ENCODE results near the gene MTSS2.

MTSS2 gene, protein sequence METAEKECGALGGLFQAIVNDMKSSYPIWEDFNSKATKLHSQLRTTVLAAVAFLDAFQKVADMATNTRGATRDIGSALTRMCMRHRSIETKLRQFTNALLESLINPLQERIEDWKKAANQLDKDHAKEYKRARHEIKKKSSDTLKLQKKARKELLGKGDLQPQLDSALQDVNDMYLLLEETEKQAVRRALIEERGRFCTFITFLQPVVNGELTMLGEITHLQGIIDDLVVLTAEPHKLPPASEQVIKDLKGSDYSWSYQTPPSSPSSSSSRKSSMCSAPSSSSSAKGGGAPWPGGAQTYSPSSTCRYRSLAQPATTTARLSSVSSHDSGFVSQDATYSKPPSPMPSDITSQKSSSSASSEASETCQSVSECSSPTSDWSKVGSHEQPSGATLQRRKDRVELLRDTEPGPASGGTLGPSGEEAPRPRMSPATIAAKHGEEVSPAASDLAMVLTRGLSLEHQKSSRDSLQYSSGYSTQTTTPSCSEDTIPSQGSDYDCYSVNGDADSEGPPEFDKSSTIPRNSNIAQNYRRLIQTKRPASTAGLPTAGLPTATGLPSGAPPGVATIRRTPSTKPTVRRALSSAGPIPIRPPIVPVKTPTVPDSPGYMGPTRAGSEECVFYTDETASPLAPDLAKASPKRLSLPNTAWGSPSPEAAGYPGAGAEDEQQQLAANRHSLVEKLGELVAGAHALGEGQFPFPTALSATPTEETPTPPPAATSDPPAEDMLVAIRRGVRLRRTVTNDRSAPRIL

DNA sequence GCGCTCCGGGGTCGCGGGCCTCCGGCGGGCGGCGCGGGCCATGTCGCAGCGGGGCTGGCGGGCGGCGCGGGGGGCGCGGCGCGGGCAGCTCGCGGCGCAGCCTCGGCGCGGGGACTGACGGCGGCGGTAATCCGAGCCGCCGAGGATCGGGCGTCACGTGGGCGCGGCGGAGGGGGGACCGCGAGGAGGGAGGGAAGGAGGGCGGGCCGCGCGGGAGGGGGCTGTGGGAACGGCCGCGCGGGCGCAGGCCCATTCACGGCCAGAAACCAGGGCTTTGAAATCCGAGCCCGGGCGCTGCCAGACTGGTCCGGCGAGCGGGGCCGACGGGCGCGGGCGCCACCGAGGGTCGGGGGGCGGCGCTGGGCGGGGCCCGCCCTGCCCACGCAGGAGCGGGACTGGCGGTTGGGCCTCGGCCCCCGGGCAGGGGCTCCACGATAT is at the start of gene MTSS2:
TSS of gene MTSS2 (minus strand) at position 116 of the 438 bp plus-strand sequence. CDS start 262 bp downstream, outside the sequence.
- peak; percentile 53 to 60 for DNase-seq (ENCODE audit: low read depth in 2 of 2)

- DNase-seq (ENCODE audit: low read depth in 2 of 2): peak; percentile 56 to 60
Observed at GRCh38 chr16:70735141-70735979, 49.5 kb upstream of the MTSS2 start.

- DNase-seq (ENCODE audit: low read depth in 2 of 2): no peak
Observed at GRCh38 chr16:70734522-70735095, 48.8 kb upstream of the MTSS2 start.

GRCh38 chr16:70730944-70731343 is 45.1 kb upstream of the MTSS2 start:
- DNase-seq (ENCODE audit: low read depth in 2 of 2): no peak

DNA sequence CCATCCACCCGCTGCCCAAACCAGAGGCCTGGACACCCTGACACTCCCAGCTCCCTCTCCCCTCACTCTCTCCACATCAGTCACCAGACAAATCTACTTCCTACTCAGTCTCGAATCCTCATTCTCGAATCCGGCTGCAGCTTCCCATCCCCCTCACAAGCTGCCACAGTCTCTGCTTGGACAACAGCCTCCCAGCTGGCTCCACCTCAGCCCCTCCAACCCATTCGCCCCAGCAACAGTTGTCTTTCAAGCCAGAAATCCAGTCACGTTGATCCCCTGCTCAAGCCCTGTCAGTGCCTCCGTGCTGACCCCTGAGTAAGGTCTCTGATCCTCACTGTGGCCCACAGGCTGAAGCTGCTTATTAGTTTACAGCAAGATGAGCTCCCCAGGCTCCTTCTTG is 44.2 kb upstream of the MTSS2 start:
- DNase-seq (ENCODE audit: low read depth in 2 of 2): no peak

DNA sequence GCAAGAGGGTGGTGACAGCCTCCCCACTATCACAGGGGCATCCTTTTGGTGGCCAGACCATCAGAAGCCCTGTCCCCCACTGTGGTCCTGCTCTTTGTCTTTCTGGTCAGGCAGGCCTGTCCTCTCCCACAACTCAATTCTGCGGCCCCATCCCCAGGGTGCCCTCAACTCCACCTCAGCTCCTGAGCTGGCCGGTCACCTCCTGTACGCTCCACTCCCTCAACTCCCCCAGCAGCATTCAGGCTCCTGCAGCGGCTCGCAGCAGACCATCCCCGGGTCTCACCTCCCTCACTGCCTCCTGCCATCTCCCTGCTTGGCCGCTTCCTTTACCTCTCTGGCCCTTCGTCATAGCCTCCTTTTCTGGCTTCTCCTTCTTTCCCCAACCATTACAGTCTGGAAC is 43.4 kb upstream of the MTSS2 start:
- DNase-seq (ENCODE audit: low read depth in 2 of 2): no peak

GRCh38 chr16:70728150-70728549 is 42.3 kb upstream of the MTSS2 start:
- DNase-seq (ENCODE audit: low read depth in 2 of 2): no peak

DNA sequence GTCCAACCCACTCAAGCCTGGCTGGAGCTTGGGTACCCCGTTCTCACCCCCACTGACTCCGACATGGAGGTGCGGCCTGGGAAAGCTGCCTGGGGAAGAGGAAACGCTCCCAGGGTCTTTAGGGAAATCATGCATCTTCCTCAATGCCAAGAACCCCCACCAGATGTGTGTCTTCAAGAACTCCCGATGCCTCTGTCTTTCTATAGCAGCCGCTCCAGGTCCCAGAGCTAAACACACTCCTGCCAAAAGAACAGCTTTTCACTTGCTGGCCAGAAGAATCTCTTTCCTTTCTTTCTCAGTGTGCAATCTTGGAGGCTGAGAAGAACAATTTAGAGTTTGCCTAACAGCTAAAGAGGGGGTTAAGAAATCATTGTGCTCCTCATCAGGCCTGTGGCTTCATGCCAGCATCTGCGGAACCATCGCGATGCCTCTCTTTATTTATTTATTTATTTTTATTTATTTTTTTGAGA is 41.1 kb upstream of the MTSS2 start:
- DNase-seq (ENCODE audit: low read depth in 2 of 2): no peak

- no peak for DNase-seq (ENCODE audit: low read depth in 2 of 2)
Observed at GRCh38 chr16:70725912-70726828, 40.3 kb upstream of the MTSS2 start.

GRCh38 chr16:70725024-70725911 is 39.4 kb upstream of the MTSS2 start:
- no peak for DNase-seq (ENCODE audit: low read depth in 2 of 2)

DNA sequence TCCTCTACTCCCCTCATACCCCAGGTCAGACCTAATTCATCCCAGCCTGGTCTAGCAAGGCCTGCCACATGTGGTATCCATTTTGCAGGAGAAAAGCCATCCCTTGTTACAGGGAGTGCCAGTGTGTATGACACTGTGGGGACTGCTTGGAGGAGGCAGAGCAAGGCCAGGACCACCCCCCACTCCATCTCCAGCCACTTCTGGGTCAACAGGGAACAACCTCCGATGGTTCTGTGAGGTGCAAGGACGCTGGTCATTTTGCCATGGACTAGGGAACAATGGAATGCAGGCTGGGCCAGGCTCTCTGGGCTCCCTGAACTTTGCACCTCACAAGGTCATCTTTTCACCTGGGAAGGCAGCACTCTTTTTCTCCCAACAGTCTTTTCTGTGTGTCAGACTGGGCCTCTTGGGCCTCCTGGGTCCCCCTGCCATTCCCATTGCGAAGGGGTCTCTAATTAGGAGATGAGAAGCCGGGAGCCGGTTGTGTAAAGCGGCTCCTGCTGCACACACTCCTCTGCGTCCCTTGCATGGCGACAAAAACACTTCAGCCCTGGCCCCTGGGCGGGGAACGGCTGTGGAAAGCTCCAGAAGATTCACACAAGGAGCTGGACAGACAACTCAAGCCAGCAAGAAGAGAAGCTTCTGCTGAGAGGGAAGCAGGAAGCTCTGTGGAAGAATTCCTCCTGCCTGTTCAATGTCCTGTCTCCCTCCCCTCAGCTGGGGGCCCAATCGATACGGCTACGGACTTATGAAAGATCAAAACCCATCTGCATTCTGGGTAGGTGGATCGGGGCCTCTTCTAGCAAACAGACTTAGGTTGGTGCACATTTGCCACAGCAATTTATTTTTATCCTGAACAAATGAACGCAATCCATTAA is 38.5 kb upstream of the MTSS2 start:
- DNase-seq (ENCODE audit: low read depth in 2 of 2): no peak

- no peak for DNase-seq (ENCODE audit: low read depth in 2 of 2)
Observed at GRCh38 chr16:70723740-70724145, 37.9 kb upstream of the MTSS2 start.

- no peak for DNase-seq (ENCODE audit: low read depth in 2 of 2)
Observed at GRCh38 chr16:70721202-70721963, 35.5 kb upstream of the MTSS2 start.

DNA sequence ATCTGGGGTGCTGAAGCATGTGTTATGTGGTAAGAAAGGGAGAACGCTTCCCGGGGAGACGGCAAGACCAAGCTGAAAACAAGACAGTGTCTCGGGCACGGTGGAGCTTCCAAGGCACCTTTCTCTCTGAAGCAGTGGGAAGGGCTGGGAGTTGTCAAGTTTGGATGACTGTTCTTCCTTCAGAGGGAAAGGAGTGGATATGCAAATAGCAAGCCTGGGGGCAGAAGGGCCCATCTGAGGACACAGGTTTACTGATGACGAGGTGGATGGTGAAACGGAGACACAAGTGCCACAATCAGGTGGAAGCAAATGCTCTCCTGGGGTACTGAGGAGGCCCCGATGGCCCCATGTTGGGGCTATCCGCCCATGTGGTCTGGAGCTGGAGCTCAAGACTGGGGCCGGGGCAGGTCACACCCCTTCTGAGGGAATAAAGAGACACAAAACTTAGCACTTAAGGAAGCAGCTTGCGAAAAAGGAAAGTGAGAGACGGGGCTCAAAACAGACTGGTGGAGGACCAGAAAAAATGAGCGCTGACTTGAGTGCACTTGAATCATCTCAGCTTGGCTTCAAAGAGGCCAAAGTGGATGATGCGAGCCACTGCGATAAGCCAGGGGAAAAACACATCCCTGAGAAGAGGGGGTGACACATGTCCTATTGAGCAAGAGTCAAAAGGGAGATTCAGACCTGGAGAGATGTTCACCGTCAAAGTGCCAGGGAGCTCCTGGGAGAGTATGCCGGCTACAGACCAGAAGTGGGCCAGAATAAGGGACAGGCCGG is 34.8 kb upstream of the MTSS2 start:
- DNase-seq (ENCODE audit: low read depth in 2 of 2): no peak

GRCh38 chr16:70717065-70717464 is 31.2 kb upstream of the MTSS2 start:
- DNase-seq (ENCODE audit: low read depth in 2 of 2): no peak

GRCh38 chr16:70715860-70716357 is 30.1 kb upstream of the MTSS2 start:
- peak; percentile 56 to 57 for DNase-seq (ENCODE audit: low read depth in 2 of 2)

Measured in fibroblast of skin of left biceps (primary cell).